ENCODE results near the gene SPATA13. TPM values are rescaled to one million over a fixed set of nuclear protein-coding genes. Genes with fewer than 3 reads are reported as not detected.
A peak's percentile ranks its signal among the peaks of the same experiment; 100 is the strongest.

Gene SPATA13
- total RNA-seq, 1 donor from 2014 or later, result 2.7 TPM

DNA sequence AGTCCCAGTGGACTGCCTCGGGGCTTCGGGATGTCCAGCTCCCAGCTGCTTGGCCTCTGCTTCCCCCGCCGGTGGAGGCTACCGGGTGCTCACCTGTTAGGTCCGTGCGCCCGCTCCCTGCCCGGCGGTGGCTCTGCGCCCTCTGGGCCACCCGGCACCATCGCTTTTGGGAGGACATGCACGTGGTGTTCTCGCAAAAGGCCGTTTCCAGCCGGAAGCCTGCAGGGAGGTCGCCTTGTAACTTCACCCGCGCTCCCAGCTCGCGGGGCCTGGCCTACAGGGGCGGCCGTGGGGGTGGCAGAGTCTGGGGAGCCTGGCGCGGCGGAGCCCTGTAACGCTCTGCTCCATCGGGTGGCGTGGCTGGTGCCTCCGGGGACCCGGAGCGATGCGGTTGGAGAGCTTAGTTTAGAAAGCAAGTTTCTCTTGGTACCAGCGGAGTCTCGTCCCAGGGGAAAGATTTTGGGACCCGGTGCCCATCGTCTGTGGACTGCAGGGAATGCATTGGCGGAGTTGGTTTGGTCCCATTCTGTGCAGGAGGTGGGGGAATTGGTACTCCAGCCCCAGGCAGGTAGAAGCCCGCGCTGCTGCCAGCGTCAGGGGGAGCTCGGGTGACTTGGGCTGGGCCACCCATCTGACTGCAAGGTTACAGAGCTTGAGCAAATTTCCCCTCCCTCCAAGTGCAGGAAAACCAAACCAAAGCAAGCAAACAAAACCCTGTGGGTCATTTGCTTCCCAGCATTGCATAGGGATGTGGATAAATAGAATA lies 673 bp downstream of the SPATA13 start:
- peaks cover 35% of the 10 kb centered on the region for H3K4me1 Mint-ChIP-seq (ENCODE audit: unreplicated experiment)
- no peaks in the 10 kb centered on the region for H3K27me3 Mint-ChIP-seq (ENCODE audit: unreplicated experiment)
- H3K4me3 Mint-ChIP-seq (ENCODE audit: unreplicated experiment), result peak overlapping the region; percentile 79
- no peak for DNase-seq (ENCODE audit: extremely low spot score, unreplicated experiment)
- no peak for TF ChIP-seq CTCF (IDR thresholded peaks at IDR 0.05)
- H3K36me3 Mint-ChIP-seq (ENCODE audit: unreplicated experiment), result no peaks in the 10 kb centered on the region
- H3K27ac Mint-ChIP-seq (ENCODE audit: unreplicated experiment), result peak overlapping the region; percentile 60
- H3K9me3 Mint-ChIP-seq (ENCODE audit: unreplicated experiment), result no peaks in the 10 kb centered on the region

DNA sequence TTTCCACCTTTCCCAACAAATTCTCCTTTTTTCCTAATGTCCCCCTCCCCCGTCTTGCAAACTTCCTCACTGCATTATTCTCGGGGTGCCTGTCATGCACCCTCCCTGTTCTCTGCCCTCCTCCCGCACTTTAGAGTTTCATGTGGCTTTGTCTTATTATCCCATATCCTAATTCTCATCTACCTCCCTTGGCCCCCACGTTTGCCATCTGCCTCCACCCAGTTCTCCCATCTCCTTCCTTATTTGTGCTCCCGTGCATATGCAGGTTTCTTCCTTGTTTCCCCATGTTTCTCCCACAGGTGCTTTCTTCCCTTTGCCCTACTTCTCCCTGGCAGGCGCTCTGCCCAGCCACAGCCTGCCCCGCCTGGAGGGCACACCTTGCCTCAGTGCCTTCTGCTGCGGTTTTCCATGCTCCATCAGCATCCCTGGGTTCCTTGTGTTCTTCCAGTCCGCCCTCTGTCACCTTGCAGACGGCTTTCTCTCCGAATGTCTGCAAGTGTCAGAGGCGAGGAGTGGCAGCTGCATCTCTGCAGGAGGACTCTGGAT lies 1.5 kb downstream of the SPATA13 start:
- H3K9me3 Mint-ChIP-seq (ENCODE audit: unreplicated experiment), result no peaks in the 10 kb centered on the region
- H3K36me3 Mint-ChIP-seq (ENCODE audit: unreplicated experiment), result no peaks in the 10 kb centered on the region
- no peak for DNase-seq (ENCODE audit: extremely low spot score, unreplicated experiment)
- H3K27me3 Mint-ChIP-seq (ENCODE audit: unreplicated experiment), result no peaks in the 10 kb centered on the region
- peak overlapping the region; percentile 79 for H3K4me3 Mint-ChIP-seq (ENCODE audit: unreplicated experiment)
- H3K4me1 Mint-ChIP-seq (ENCODE audit: unreplicated experiment), result peaks cover 35% of the 10 kb centered on the region
- TF ChIP-seq CTCF (IDR thresholded peaks at IDR 0.05), result no peak
- H3K27ac Mint-ChIP-seq (ENCODE audit: unreplicated experiment), result no peak overlapping the region

- Mint-ChIP-seq H3K9me3 (ENCODE audit: unreplicated experiment) (no peaks in the 10 kb centered on the region), H3K27me3 (ENCODE audit: unreplicated experiment) (no peaks in the 10 kb centered on the region), H3K27ac (ENCODE audit: unreplicated experiment) (no peak overlapping the region), H3K36me3 (ENCODE audit: unreplicated experiment) (no peaks in the 10 kb centered on the region), H3K4me3 (ENCODE audit: unreplicated experiment) (peak overlapping the region; percentile 79), H3K4me1 (ENCODE audit: unreplicated experiment) (peaks cover 35% of the 10 kb centered on the region)
- no peak for TF ChIP-seq CTCF (IDR thresholded peaks at IDR 0.05)
- no peak for DNase-seq (ENCODE audit: extremely low spot score, unreplicated experiment)
Observed at GRCh38 chr13:24162604-24163003, 2.1 kb downstream of the SPATA13 start.

DNA sequence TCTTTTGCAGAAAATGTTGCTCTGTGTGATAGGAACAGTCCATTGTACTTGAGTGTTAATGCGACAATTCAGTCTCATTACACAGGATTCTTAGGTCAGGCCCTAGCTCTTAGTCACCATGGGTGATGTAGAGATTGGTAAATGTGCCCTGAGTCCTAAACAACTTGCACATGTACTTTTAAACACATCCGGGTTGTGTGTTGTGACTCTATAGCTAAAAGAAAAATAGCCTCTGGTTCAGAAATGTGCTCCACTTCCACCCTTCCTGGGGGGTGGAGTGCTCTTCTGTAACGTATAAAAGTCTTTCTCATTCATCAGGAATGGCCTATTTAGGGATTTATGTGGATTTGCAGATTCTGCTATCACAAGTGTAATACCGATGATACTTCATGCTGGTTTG lies 5.2 kb downstream of the SPATA13 start:
- no peak for DNase-seq (ENCODE audit: extremely low spot score, unreplicated experiment)
- no peak overlapping the region for H3K4me3 Mint-ChIP-seq (ENCODE audit: unreplicated experiment)

More for the DNA sequence above, 5.2 kb downstream of the SPATA13 start:
- H3K27me3 Mint-ChIP-seq (ENCODE audit: unreplicated experiment), result no peaks in the 10 kb centered on the region
- no peaks in the 10 kb centered on the region for H3K36me3 Mint-ChIP-seq (ENCODE audit: unreplicated experiment)
- no peaks in the 10 kb centered on the region for H3K9me3 Mint-ChIP-seq (ENCODE audit: unreplicated experiment)
- peaks cover 30% of the 10 kb centered on the region for H3K4me1 Mint-ChIP-seq (ENCODE audit: unreplicated experiment)
- no peak for TF ChIP-seq CTCF (IDR thresholded peaks at IDR 0.05)
- H3K27ac Mint-ChIP-seq (ENCODE audit: unreplicated experiment), result peak overlapping the region; percentile 62

All from osteocyte (in vitro differentiated cells).